ENCODE data around the gene MTFMT.

Gene MTFMT

DNA sequence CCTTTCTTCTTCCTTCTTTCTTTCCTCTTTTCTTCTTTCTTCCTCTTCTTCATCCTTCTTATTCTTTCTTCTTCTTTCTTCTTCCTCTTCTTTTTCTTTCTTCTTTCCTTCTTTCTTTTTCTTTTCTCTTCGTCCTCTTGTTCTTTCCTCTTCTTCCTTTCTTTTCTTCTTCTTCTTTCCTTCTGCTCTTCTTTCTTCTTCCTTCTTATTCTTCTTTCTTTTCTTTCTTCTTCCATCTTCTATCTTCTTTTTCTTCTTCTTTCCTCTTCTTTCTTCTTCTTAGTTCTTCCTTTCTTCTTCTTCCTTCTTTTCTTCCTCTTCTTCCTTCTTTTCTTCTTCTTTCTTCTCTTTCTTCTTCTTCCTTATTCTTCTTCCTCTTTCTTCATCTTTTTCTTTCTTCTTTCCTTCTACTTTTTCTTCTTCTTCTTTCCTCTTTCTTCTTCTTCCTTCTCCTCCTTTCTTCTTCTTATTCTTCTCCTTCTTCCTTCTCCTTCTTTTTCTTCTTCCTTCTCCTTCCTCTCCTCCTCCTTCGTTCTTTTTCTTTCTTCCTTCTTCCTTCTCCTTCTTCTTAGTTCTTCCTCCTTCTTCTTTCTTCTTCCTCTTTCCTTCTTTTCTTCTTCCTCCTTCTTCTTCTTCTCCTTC lies 77.5 kb downstream of the MTFMT start:
- CTCF ChIA-PET: no interaction called here

More for the DNA sequence above, 77.5 kb downstream of the MTFMT start:
- POLR2A ChIA-PET: no interaction called here
- no peak for DNase-seq (ENCODE audit: extremely low spot score)
- TF ChIP-seq, protein P1, sequence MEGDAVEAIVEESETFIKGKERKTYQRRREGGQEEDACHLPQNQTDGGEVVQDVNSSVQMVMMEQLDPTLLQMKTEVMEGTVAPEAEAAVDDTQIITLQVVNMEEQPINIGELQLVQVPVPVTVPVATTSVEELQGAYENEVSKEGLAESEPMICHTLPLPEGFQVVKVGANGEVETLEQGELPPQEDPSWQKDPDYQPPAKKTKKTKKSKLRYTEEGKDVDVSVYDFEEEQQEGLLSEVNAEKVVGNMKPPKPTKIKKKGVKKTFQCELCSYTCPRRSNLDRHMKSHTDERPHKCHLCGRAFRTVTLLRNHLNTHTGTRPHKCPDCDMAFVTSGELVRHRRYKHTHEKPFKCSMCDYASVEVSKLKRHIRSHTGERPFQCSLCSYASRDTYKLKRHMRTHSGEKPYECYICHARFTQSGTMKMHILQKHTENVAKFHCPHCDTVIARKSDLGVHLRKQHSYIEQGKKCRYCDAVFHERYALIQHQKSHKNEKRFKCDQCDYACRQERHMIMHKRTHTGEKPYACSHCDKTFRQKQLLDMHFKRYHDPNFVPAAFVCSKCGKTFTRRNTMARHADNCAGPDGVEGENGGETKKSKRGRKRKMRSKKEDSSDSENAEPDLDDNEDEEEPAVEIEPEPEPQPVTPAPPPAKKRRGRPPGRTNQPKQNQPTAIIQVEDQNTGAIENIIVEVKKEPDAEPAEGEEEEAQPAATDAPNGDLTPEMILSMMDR (IDR thresholded peaks at IDR 0.05; ENCODE audit: control extremely low read depth, extremely low read depth, low read depth, missing control alignments): no peak
